ENCODE results near the gene MAP3K8.

MAP3K8 gene

GRCh38 chr10:30448092-30448491, 14.1 kb downstream of the MAP3K8 start:
- Histone ChIP-seq H3K27me3 (ENCODE audit: control insufficient read depth, insufficient read depth, low read length) (no peaks in the 10 kb centered on the region), H3K36me3 (ENCODE audit: control insufficient read depth, insufficient read depth, low read length) (peaks cover 28% of the 10 kb centered on the region)

GRCh38 chr10:30453764-30454527, 20.0 kb downstream of the MAP3K8 start:
- H3K4me1 ChIP-seq (ENCODE audit: control insufficient read depth, insufficient read depth, low read length): peaks cover 14% of the 10 kb centered on the region
- peaks cover 25% of the 10 kb centered on the region for H3K36me3 ChIP-seq (ENCODE audit: control insufficient read depth, insufficient read depth, low read length)
- no peak overlapping the region for H3K9ac ChIP-seq (ENCODE audit: low read length)

More at GRCh38 chr10:30448092-30448491, 14.1 kb downstream of the MAP3K8 start:
- no peaks in the 10 kb centered on the region for H3K9me3 ChIP-seq (ENCODE audit: control insufficient read depth, insufficient read depth, low read depth, low read length)
- H3K4me1 ChIP-seq (ENCODE audit: control insufficient read depth, insufficient read depth, low read length): no peaks in the 10 kb centered on the region
- no peak overlapping the region for H3K4me3 ChIP-seq (ENCODE audit: low read depth, low read length)
- H3K9ac ChIP-seq (ENCODE audit: low read length): no peak overlapping the region
- H3K27ac ChIP-seq (ENCODE audit: low read depth, low read length): no peak overlapping the region

GRCh38 chr10:30454744-30455510, 20.9 kb downstream of the MAP3K8 start:
- H3K9ac ChIP-seq (ENCODE audit: low read length): no peak overlapping the region
- H3K27me3 ChIP-seq (ENCODE audit: control insufficient read depth, insufficient read depth, low read length): no peaks in the 10 kb centered on the region
- H3K27ac ChIP-seq (ENCODE audit: low read depth, low read length): no peak overlapping the region
- H3K4me3 ChIP-seq (ENCODE audit: low read depth, low read length): no peak overlapping the region
- peaks cover 26% of the 10 kb centered on the region for H3K36me3 ChIP-seq (ENCODE audit: control insufficient read depth, insufficient read depth, low read length)
- H3K9me3 ChIP-seq (ENCODE audit: control insufficient read depth, insufficient read depth, low read depth, low read length): no peaks in the 10 kb centered on the region
- peaks cover 15% of the 10 kb centered on the region for H3K4me1 ChIP-seq (ENCODE audit: control insufficient read depth, insufficient read depth, low read length)

More at GRCh38 chr10:30453764-30454527, 20.0 kb downstream of the MAP3K8 start:
- no peaks in the 10 kb centered on the region for H3K9me3 ChIP-seq (ENCODE audit: control insufficient read depth, insufficient read depth, low read depth, low read length)
- H3K27ac ChIP-seq (ENCODE audit: low read depth, low read length): no peak overlapping the region
- no peak overlapping the region for H3K4me3 ChIP-seq (ENCODE audit: low read depth, low read length)
- no peaks in the 10 kb centered on the region for H3K27me3 ChIP-seq (ENCODE audit: control insufficient read depth, insufficient read depth, low read length)

- Histone ChIP-seq H3K27me3 (ENCODE audit: control insufficient read depth, insufficient read depth, low read length) (no peaks in the 10 kb centered on the region), H3K9me3 (ENCODE audit: control insufficient read depth, insufficient read depth, low read depth, low read length) (no peaks in the 10 kb centered on the region), H3K4me1 (ENCODE audit: control insufficient read depth, insufficient read depth, low read length) (peaks cover 15% of the 10 kb centered on the region), H3K27ac (ENCODE audit: low read depth, low read length) (no peak overlapping the region), H3K4me3 (ENCODE audit: low read depth, low read length) (no peak overlapping the region), H3K9ac (ENCODE audit: low read length) (no peak overlapping the region), H3K36me3 (ENCODE audit: control insufficient read depth, insufficient read depth, low read length) (peaks cover 27% of the 10 kb centered on the region)
Observed at GRCh38 chr10:30455816-30456215, 21.8 kb downstream of the MAP3K8 start.

- no peak overlapping the region for H3K27ac ChIP-seq (ENCODE audit: low read depth, low read length)
- H3K4me1 ChIP-seq (ENCODE audit: control insufficient read depth, insufficient read depth, low read length): peaks cover 15% of the 10 kb centered on the region
- no peaks in the 10 kb centered on the region for H3K27me3 ChIP-seq (ENCODE audit: control insufficient read depth, insufficient read depth, low read length)
- no peak overlapping the region for H3K4me3 ChIP-seq (ENCODE audit: low read depth, low read length)
- no peak overlapping the region for H3K9ac ChIP-seq (ENCODE audit: low read length)
- no peaks in the 10 kb centered on the region for H3K9me3 ChIP-seq (ENCODE audit: control insufficient read depth, insufficient read depth, low read depth, low read length)
- H3K36me3 ChIP-seq (ENCODE audit: control insufficient read depth, insufficient read depth, low read length): peaks cover 31% of the 10 kb centered on the region
Observed at GRCh38 chr10:30456266-30456665, 22.3 kb downstream of the MAP3K8 start.

GRCh38 chr10:30459283-30459682, 25.3 kb downstream of the MAP3K8 start:
- Histone ChIP-seq H3K9ac (ENCODE audit: low read length) (no peak overlapping the region), H3K9me3 (ENCODE audit: control insufficient read depth, insufficient read depth, low read depth, low read length) (no peaks in the 10 kb centered on the region), H3K27me3 (ENCODE audit: control insufficient read depth, insufficient read depth, low read length) (no peaks in the 10 kb centered on the region), H3K4me3 (ENCODE audit: low read depth, low read length) (no peak overlapping the region), H3K4me1 (ENCODE audit: control insufficient read depth, insufficient read depth, low read length) (peaks cover 15% of the 10 kb centered on the region), H3K27ac (ENCODE audit: low read depth, low read length) (no peak overlapping the region), H3K36me3 (ENCODE audit: control insufficient read depth, insufficient read depth, low read length) (peaks cover 34% of the 10 kb centered on the region)

- H3K4me3 ChIP-seq (ENCODE audit: low read depth, low read length): no peak overlapping the region
- no peak overlapping the region for H3K27ac ChIP-seq (ENCODE audit: low read depth, low read length)
- no peaks in the 10 kb centered on the region for H3K9me3 ChIP-seq (ENCODE audit: control insufficient read depth, insufficient read depth, low read depth, low read length)
- peaks cover 34% of the 10 kb centered on the region for H3K36me3 ChIP-seq (ENCODE audit: control insufficient read depth, insufficient read depth, low read length)
- H3K9ac ChIP-seq (ENCODE audit: low read length): no peak overlapping the region
- no peaks in the 10 kb centered on the region for H3K27me3 ChIP-seq (ENCODE audit: control insufficient read depth, insufficient read depth, low read length)
- peaks cover 15% of the 10 kb centered on the region for H3K4me1 ChIP-seq (ENCODE audit: control insufficient read depth, insufficient read depth, low read length)
Observed at GRCh38 chr10:30460121-30460520, 26.1 kb downstream of the MAP3K8 start.

- H3K27ac ChIP-seq (ENCODE audit: low read depth, low read length): no peak overlapping the region
- no peaks in the 10 kb centered on the region for H3K9me3 ChIP-seq (ENCODE audit: control insufficient read depth, insufficient read depth, low read depth, low read length)
- H3K4me1 ChIP-seq (ENCODE audit: control insufficient read depth, insufficient read depth, low read length): peaks cover 7% of the 10 kb centered on the region
- no peaks in the 10 kb centered on the region for H3K27me3 ChIP-seq (ENCODE audit: control insufficient read depth, insufficient read depth, low read length)
- H3K4me3 ChIP-seq (ENCODE audit: low read depth, low read length): no peak overlapping the region
- no peak overlapping the region for H3K9ac ChIP-seq (ENCODE audit: low read length)
- H3K36me3 ChIP-seq (ENCODE audit: control insufficient read depth, insufficient read depth, low read length): peaks cover 34% of the 10 kb centered on the region
Observed at GRCh38 chr10:30462513-30462912, 28.5 kb downstream of the MAP3K8 start.

GRCh38 chr10:30463944-30464451, 30.0 kb downstream of the MAP3K8 start:
- no peak overlapping the region for H3K4me3 ChIP-seq (ENCODE audit: low read depth, low read length)
- no peaks in the 10 kb centered on the region for H3K4me1 ChIP-seq (ENCODE audit: control insufficient read depth, insufficient read depth, low read length)
- H3K27ac ChIP-seq (ENCODE audit: low read depth, low read length): no peak overlapping the region
- H3K27me3 ChIP-seq (ENCODE audit: control insufficient read depth, insufficient read depth, low read length): no peaks in the 10 kb centered on the region
- H3K36me3 ChIP-seq (ENCODE audit: control insufficient read depth, insufficient read depth, low read length): peaks cover 26% of the 10 kb centered on the region
- no peaks in the 10 kb centered on the region for H3K9me3 ChIP-seq (ENCODE audit: control insufficient read depth, insufficient read depth, low read depth, low read length)
- no peak overlapping the region for H3K9ac ChIP-seq (ENCODE audit: low read length)

GRCh38 chr10:30464675-30465074, 30.7 kb downstream of the MAP3K8 start:
- no peak overlapping the region for H3K4me3 ChIP-seq (ENCODE audit: low read depth, low read length)
- H3K9me3 ChIP-seq (ENCODE audit: control insufficient read depth, insufficient read depth, low read depth, low read length): no peaks in the 10 kb centered on the region
- no peaks in the 10 kb centered on the region for H3K27me3 ChIP-seq (ENCODE audit: control insufficient read depth, insufficient read depth, low read length)
- peaks cover 19% of the 10 kb centered on the region for H3K36me3 ChIP-seq (ENCODE audit: control insufficient read depth, insufficient read depth, low read length)
- no peak overlapping the region for H3K9ac ChIP-seq (ENCODE audit: low read length)
- H3K27ac ChIP-seq (ENCODE audit: low read depth, low read length): no peak overlapping the region
- no peaks in the 10 kb centered on the region for H3K4me1 ChIP-seq (ENCODE audit: control insufficient read depth, insufficient read depth, low read length)

- H3K36me3 ChIP-seq (ENCODE audit: control insufficient read depth, insufficient read depth, low read length): 0 out of 2 replicates have a peak, but pooled peaks cover 4% of the 10 kb centered on the region
- H3K4me1 ChIP-seq (ENCODE audit: control insufficient read depth, insufficient read depth, low read length): no peaks in the 10 kb centered on the region
- no peak overlapping the region for H3K4me3 ChIP-seq (ENCODE audit: low read depth, low read length)
- H3K27me3 ChIP-seq (ENCODE audit: control insufficient read depth, insufficient read depth, low read length): no peaks in the 10 kb centered on the region
- H3K9me3 ChIP-seq (ENCODE audit: control insufficient read depth, insufficient read depth, low read depth, low read length): no peaks in the 10 kb centered on the region
- no peak overlapping the region for H3K27ac ChIP-seq (ENCODE audit: low read depth, low read length)
- H3K9ac ChIP-seq (ENCODE audit: low read length): no peak overlapping the region
Observed at GRCh38 chr10:30466445-30466844, 32.5 kb downstream of the MAP3K8 start.

All from HUES6 (cell line).